PC-9 (cell line): ENCODE results near the gene TYK2.

Experiments used
- EZH2 ChIP-seq: fragments of 200-600 bp; sonication (generic); IDR thresholded peaks from 2 replicates; pipeline ENCODE4 v1.8.0; 2017; ENCODE audit warnings: antibody characterized with exemption, low read depth
- TF ChIP-seq, protein P1 (sequence below): fragments of 200-600 bp; sonication (generic); conservative IDR thresholded peaks from 2 replicates; pipeline ENCODE4 v1.6.1; 2017; ENCODE audit warnings: mixed run types, antibody characterized with exemption, mild to moderate bottlenecking, moderate library complexity

DNA sequence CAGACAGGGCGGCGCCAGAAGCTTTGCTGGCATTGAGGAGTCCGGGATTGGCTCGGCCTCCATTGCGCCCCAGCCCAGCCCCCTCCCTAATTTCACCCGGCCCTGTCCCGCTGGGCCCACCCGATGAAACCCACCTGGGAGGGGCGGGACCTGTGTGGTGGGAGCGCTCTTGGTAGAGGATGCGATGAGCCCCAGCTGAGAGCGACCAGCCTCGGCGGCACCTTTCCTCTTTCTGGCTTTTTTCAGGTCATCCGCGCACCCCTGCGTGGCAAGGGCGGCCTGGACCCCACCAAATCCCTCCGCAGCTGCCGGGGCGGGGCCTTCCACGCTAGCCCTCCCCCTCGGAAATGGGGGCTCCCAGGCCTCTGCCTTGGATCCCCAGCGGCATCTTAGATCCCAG is 70.9 kb downstream of the TYK2 start, which contains the start of gene ZGLP1:
- TF ChIP-seq, protein P1, sequence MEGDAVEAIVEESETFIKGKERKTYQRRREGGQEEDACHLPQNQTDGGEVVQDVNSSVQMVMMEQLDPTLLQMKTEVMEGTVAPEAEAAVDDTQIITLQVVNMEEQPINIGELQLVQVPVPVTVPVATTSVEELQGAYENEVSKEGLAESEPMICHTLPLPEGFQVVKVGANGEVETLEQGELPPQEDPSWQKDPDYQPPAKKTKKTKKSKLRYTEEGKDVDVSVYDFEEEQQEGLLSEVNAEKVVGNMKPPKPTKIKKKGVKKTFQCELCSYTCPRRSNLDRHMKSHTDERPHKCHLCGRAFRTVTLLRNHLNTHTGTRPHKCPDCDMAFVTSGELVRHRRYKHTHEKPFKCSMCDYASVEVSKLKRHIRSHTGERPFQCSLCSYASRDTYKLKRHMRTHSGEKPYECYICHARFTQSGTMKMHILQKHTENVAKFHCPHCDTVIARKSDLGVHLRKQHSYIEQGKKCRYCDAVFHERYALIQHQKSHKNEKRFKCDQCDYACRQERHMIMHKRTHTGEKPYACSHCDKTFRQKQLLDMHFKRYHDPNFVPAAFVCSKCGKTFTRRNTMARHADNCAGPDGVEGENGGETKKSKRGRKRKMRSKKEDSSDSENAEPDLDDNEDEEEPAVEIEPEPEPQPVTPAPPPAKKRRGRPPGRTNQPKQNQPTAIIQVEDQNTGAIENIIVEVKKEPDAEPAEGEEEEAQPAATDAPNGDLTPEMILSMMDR, result no peak
- no peak for TF ChIP-seq EZH2
